ENCODE results near the gene LIN28B. TPM values are rescaled to one million over a fixed set of nuclear protein-coding genes. Genes with fewer than 3 reads are reported as not detected.
"Not testable (repeated sequence)": the region's sequence is repeated elsewhere in the genome, so short reads cannot be mapped to it uniquely, and the experiment has no call there.

LIN28B gene
- total RNA-seq, 1 donor from 2014 or later = not detected

- intact Hi-C loops (cut with micrococcal nuclease) = no loop called here
- DNase-seq (no peak), ATAC-seq (no peak)
These were observed 2.6 kb upstream of the LIN28B start for GRCh38 chr6:104954190-104954797.

DNA sequence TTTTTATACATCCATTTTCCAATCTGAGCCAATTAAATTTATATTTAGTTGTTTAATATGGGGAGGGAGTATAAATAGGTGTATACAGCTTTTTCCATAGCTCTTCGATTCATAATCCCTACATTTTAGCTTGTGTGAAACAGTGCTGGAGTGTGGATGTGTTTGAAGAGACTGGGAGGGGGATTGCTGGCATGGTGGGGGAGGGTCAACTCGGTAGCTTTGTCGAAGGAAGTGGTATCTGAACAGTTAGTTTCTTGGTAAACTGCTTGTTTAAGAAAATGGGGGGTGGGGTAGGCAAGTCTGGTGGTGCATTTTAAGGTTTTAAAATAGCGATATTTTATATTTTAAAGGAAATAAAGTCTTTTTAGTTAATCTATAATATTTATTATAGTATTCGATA is 1.4 kb upstream of the LIN28B start:
- DNase-seq (no peak), ATAC-seq (no peak)
- intact Hi-C loops (cut with micrococcal nuclease) = no loop called here

DNA sequence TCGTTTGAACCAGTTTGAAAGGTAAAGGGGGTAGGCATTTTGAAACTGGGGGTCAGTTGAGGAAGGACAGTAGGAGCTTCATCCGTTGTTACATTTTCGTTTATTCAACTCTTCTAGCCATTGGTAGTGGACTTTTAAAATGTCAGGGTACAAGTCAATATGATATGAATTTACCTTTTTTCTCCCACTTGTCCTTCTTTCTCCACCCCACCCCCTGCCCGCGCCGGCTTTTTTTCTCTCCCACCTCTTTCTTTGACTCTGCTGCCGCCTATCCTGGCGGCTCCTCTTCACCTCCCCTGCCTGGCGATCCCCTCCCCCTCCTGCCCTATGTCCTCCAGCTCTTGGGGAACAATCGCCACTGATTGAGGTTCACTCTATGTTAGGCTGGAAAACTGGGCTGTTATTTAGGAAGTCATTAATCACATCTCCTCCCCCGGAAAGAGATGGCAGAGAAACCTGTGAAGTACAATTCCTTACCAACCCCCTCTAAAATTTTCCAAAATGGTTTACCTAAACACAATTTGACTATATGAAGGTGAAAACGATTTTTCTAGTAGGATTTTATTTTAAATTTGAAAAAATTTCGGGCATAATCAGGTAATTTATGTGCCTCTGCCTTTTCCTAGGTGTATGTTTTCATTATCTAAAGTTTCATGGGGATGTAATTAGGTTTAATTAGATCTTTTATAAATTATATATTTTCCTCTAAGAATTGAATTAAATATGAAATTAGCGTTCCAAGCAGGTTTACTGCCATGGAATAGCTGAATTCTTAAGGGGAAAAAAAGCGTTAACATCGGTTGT is 778 bp upstream of the LIN28B start:
- intact Hi-C loops (cut with micrococcal nuclease) = no loop called here
- no peak for ATAC-seq
- DNase-seq = no peak

DNA sequence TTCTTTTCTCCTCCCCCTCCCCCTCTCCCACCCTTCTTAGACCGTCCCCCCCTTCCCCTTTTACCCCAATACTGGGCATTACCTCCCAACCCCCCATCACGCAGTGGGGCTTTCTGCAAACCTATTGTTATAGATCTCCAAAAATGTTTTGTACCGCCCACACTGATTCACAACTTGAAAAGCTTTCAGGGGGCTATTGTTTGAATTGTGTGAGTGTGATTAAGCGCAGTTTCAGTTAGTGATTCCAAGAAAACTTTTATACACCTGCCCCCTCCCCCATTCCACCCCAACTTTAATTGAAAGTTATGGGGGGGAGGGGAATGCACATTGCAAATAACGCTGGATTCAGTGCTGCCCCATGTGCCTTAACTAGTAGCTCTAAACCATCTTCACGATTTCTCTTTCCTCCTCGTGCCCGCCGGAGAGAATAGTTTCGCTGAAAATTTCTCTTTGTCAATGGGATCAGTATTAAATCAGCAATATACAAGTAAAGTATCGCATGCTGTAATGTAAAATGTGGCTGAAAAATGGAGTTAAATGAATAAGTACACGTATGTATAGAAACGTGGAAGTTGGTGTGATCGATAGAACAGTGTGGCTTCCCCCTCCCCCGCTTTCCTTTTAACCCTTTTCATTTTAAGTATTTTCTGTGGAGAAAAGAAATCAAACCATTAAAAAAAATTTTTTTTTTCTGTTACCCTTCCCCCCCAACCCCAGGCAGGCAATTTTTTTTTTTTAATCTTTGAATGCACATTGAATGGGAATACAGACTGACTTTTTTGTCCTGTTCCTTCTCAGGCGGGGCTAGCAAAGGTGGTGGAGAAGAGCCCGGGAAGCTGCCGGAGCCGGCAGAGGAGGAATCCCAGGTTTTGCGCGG is 632 bp downstream of the LIN28B start:
- ATAC-seq (no peak), DNase-seq (no peak)
- intact Hi-C loops (cut with micrococcal nuclease) = no loop called here

DNA sequence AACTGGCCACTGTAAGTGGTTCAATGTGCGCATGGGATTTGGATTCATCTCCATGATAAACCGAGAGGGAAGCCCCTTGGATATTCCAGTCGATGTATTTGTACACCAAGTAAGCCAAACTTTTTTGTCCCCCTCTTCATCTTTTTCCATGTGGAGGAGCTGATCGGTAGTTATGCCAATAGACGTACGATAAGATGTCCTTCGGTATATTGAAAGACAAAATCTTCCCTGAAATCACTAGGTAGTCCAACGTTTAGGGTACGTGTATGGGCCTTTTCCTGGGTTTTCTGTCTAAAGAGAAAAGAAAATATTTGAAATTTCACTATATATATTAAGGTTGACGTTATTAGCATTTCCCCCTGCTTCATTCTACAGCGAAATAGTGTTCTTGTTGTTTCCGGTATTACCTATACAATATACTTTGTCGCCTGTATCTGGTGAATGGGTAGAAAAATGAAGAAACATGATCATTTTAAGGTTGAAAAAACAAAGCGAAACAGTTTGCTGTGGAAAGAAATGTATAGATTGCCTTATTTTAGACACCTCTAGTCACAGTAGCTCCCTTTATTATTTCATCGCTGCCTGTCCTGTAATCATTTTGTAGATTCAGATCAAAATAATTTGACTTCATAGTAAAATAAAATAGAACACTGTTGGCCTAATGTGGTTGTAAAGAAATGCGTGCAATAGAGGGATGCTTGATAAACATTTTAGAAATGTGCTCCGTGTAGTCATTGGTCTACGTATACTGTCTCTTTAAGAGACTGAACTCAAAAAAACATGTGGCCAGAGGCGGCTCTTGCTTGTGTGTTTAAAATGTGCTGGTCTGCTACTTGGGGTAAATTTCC is 1.5 kb downstream of the LIN28B start:
- DNase-seq (no peak), ATAC-seq (no peak)
- intact Hi-C loops (cut with micrococcal nuclease) = no loop called here

DNA sequence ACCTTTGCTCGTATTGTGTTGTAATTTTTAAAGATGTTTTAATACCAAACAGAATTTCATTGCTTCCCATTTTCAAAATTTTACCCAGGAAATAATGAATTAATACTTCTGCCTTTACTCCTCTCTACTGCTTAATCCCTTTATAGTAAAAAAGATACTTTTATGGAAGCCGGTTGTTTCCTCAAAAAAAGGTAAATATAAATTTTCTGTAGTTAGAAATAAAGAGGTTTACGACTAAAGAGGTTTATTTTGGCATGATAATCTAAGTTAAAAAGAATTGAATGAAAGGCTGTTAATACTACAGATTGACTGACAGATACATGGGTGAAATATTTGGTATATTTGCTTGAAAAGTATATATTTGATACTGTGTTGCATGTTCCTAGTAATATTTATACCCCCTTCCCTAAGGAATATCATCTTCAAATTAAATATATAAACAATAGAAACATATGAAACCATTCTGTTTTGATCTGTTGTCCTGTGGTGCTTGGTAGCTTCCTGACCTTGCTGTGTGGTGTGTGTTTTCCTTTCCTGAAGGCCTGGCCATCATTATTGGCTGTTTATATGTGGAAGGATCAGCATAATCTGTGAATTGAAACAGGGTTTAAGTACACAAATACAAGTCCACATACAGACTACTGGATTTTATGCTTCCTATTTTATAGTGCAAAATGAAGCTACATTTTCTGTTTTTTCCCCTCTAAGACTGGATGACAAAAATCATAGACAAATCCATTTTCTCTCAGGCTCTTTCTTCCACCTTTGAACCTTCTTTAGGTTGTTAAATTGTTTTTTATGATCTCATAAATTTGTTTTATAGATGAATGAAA is 2.3 kb downstream of the LIN28B start:
- DNase-seq = no peak
- intact Hi-C loops (cut with micrococcal nuclease) = no loop called here
- ATAC-seq = no peak

GRCh38 chr6:104969108-104969507 is 12.2 kb downstream of the LIN28B start:
- ATAC-seq (no peak), DNase-seq (no peak)
- intact Hi-C loops (cut with micrococcal nuclease) = no loop called here

DNA sequence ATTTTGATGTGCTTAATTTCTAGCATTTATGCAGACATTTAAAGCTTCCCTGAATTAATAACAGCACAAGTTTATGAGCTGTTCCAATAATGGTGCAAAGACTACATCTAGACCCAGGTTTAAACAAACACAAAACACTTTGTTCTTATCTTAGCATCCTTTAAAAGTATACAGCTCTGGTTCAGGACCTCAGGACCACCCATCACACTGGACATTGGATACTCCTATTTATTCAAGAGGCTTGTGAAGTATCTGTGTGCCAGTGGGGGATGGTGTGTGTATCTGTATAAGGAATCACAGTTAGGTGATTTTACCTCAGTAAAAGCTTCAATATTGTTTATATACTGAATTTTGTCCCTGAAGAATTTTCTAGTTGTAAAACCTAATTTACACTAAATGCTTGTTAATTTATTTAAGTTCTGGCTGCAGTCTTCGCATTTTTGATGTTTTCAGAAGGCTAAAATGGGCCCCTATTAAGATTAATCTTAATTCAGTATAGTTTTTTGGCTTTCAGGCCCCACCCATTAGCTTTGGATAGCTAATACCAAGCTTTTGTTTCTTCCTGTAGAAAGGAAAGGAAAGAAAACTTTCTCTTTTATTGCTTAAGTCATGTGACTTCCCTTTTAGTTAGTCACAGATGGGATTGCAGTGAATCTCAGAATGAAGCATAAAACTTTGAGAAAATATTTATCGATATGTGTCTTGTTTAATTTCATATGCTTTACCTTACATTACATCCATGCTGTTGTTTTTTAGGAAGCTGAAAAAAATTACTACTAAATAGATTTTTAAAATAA is 13.1 kb downstream of the LIN28B start:
- no peak for ATAC-seq
- intact Hi-C loops (cut with micrococcal nuclease) = no loop called here
- no peak for DNase-seq

DNA sequence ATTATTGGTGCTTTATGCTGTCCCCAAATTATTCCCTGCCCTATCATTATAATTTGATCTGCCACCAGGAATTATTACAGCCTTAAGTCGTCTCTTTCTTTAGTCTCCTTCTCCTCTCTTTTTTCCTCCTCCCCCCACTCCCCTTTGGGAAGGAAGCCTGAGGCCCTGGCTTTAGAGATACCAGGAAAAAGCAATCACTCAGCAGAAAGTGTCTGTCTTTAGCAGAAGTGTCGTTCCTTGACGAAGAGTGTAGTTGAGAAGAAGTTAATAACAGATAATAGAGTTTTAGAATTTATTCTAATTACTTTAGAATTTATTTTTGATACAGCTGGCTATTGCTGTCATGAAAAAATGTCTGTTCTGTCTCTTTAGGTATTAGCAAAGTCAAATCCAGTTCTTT is 16.5 kb downstream of the LIN28B start:
- ATAC-seq = no peak
- DNase-seq = no peak

GRCh38 chr6:104983296-104983695 is 26.4 kb downstream of the LIN28B start:
- intact Hi-C loops (cut with micrococcal nuclease) = no loop called here
- DNase-seq = no peak

More for the DNA sequence above, 16.5 kb downstream of the LIN28B start:
- intact Hi-C loops (cut with micrococcal nuclease) = no loop called here

GRCh38 chr6:104983776-104984175 is 26.9 kb downstream of the LIN28B start:
- DNase-seq = no peak
- no peak for ATAC-seq

More at GRCh38 chr6:104983296-104983695, 26.4 kb downstream of the LIN28B start:
- ATAC-seq = no peak

GRCh38 chr6:104984831-104985230 is 27.9 kb downstream of the LIN28B start:
- DNase-seq = no peak
- intact Hi-C loops (cut with micrococcal nuclease) = no loop called here
- ATAC-seq = no peak

More at GRCh38 chr6:104983776-104984175, 26.9 kb downstream of the LIN28B start:
- intact Hi-C loops (cut with micrococcal nuclease) = no loop called here

DNA sequence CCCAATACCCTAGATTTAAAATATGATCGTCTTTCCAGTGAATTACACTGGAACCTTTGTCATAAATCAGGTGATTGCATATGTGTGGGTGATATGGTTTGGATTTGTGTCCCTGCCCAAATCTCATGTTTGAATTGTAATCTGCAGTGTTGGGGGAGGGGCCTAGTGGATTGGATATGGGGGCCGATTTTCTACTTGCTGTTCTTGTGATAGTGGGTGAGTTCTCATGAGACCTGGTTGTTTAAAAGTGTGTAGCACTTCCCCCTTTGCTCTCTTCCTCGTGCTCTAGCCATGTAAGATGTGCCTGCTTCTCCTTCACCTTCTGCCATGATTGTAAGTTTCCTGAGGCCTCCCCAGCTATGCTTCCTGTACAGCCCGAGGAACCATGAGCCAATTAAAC is 29.0 kb downstream of the LIN28B start:
- intact Hi-C loops (cut with micrococcal nuclease); DNase-seq; ATAC-seq: not testable (repeated sequence)

DNA sequence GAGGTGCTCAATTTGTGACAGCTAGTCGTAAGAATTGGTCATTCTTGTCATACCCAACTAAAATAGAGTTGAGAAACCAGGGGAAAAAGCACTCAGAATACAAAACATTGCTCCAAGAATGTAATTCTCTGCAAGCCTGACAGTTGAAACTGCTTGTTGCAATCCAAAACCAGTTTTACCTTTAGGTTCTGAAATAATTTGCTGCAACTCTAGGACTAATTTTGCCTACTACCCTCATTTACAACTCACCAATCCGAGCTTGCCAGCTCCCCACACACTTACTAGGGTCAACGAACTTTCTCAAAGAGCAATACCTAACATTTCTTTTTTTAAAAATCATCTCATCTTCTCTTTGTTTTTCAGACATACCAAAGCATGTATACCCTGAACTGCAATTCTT is 29.7 kb downstream of the LIN28B start:
- intact Hi-C loops (cut with micrococcal nuclease) = no loop called here
- ATAC-seq = no peak
- no peak for DNase-seq

DNA sequence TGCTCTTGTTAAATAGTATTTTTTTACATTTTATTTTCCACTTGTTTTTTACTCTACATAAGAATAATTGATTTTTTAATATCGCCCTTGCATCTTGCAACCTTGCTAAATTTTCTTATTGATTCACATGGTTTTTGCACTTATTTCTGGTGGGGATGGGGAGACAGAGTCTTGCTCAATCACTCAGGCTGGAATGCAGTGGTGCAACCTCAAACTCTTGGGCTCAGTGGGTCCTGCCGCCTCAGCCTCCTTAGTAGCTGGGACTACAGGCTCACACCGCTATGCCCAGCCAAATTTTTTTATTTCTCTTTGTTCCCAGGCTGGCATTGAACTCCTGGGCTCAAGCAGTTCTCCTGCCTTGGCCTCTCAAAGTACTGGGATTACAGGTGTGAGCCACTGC is 30.3 kb downstream of the LIN28B start:
- intact Hi-C loops (cut with micrococcal nuclease) = no loop called here
- no peak for ATAC-seq
- no peak for DNase-seq

DNA sequence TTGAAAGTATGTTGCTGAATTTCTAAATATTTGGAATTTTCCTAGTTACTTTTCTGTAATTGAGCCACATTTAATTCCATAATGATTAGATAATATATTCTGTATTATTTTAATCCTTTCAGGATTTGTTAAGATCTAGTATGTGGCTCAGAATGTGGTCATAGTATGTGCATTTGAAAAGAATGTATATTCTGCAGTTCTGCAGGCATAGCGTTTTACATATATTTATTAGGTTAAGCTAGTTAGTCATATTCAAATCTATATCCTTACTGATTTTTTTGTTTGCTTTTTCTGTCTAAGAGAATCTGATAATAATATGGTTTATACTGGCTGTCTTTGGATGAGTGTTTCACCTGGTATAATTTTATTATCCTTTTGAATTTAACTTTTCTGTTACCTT is 33.2 kb downstream of the LIN28B start:
- no peak for DNase-seq
- ATAC-seq = no peak
- intact Hi-C loops (cut with micrococcal nuclease) = no loop called here

GRCh38 chr6:104991062-104991461 is 34.2 kb downstream of the LIN28B start:
- DNase-seq; ATAC-seq; intact Hi-C loops (cut with micrococcal nuclease): not testable (repeated sequence)

Measured in left ventricle myocardium superior (tissue), 1 donor.